NCI-H524 (cell line): Measurements from ENCODE around the gene VKORC1L1.
"Not testable (repeated sequence)": the region's sequence is repeated elsewhere in the genome, so short reads cannot be mapped to it uniquely, and the experiment has no call there.

Experiments
- DNase-seq, 2 experiments: peaks; one replicate each; lab custom pipeline; 2025; lab: John Stamatoyannopoulos, UW

Gene VKORC1L1

GRCh38 chr7:65884983-65885382 is 12.1 kb downstream of the VKORC1L1 start:
- DNase-seq, result not testable (repeated sequence)

GRCh38 chr7:65885533-65885932 is 12.7 kb downstream of the VKORC1L1 start:
- DNase-seq, result not testable (repeated sequence)

- not testable (repeated sequence) for DNase-seq
Measured at GRCh38 chr7:65888434-65889156, 15.7 kb downstream of the VKORC1L1 start.

GRCh38 chr7:65889722-65890121 is 16.8 kb downstream of the VKORC1L1 start:
- DNase-seq, result not testable (repeated sequence)

- no peak for DNase-seq
Measured at GRCh38 chr7:65892161-65892560, 19.3 kb downstream of the VKORC1L1 start.

- no peak for DNase-seq
Measured at GRCh38 chr7:65892835-65893234, 20.0 kb downstream of the VKORC1L1 start.

- no peak for DNase-seq
Measured at GRCh38 chr7:65896279-65896870, 23.5 kb downstream of the VKORC1L1 start.

- DNase-seq, result not testable (repeated sequence)
Measured at GRCh38 chr7:65897289-65897688, 24.4 kb downstream of the VKORC1L1 start.

GRCh38 chr7:65898677-65899447 is 26.0 kb downstream of the VKORC1L1 start:
- not testable (repeated sequence) for DNase-seq

- DNase-seq, result no peak
Measured at GRCh38 chr7:65902306-65902705, 29.4 kb downstream of the VKORC1L1 start.

- DNase-seq, result no peak
Measured at GRCh38 chr7:65907501-65908198, 34.8 kb downstream of the VKORC1L1 start.

- DNase-seq, result no peak
Measured at GRCh38 chr7:65910237-65910636, 37.4 kb downstream of the VKORC1L1 start.

GRCh38 chr7:65912237-65912636 is 39.4 kb downstream of the VKORC1L1 start:
- DNase-seq, result no peak

- DNase-seq, result no peak
Measured at GRCh38 chr7:65915921-65916657, 43.2 kb downstream of the VKORC1L1 start.

- no peak for DNase-seq
Measured at GRCh38 chr7:65923316-65923715, 50.4 kb downstream of the VKORC1L1 start.

- DNase-seq, result no peak
Measured at GRCh38 chr7:65924193-65924592, 51.3 kb downstream of the VKORC1L1 start.

GRCh38 chr7:65925040-65925439 is 52.2 kb downstream of the VKORC1L1 start:
- no peak for DNase-seq

- no peak for DNase-seq
Measured at GRCh38 chr7:65926588-65926987, 53.7 kb downstream of the VKORC1L1 start.

- peak in 1 of 2 experiments; percentile 10 for DNase-seq
Measured at GRCh38 chr7:65927489-65928448, 54.9 kb downstream of the VKORC1L1 start.

- no peak for DNase-seq
Measured at GRCh38 chr7:65931685-65932084, 58.8 kb downstream of the VKORC1L1 start.
